GM12874 (cell line): ENCODE results near the gene LMO4.

Experiments used
- TF ChIP-seq, protein P1 (sequence below): IDR thresholded peaks from 2 replicates; pipeline ENCODE4 v1.5.1; 2011; ENCODE audit warnings: low read depth, mild to moderate bottlenecking, control low read depth, low read length, moderate library complexity; ENCODE audit not compliant: insufficient read depth

LMO4 gene

DNA sequence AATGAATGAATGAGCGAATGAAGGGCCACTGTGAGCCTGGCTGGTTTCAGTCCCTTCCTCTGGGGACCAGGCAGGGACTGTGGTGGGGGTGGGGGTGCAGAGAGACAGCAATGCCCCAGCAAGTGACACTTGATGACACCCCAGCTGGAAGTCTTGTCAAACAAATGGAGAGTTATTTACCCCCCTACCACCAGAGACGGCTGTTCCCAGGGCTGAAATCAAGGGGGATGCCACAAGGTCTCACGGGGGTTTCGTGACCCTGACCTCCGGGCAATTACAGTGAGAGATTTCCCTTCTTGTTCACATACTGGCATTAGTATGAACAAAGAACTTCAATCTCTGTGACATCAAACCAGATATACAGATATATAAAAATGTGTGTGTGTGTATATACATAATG lies 34.0 kb upstream of the LMO4 start:
- TF ChIP-seq, protein P1, sequence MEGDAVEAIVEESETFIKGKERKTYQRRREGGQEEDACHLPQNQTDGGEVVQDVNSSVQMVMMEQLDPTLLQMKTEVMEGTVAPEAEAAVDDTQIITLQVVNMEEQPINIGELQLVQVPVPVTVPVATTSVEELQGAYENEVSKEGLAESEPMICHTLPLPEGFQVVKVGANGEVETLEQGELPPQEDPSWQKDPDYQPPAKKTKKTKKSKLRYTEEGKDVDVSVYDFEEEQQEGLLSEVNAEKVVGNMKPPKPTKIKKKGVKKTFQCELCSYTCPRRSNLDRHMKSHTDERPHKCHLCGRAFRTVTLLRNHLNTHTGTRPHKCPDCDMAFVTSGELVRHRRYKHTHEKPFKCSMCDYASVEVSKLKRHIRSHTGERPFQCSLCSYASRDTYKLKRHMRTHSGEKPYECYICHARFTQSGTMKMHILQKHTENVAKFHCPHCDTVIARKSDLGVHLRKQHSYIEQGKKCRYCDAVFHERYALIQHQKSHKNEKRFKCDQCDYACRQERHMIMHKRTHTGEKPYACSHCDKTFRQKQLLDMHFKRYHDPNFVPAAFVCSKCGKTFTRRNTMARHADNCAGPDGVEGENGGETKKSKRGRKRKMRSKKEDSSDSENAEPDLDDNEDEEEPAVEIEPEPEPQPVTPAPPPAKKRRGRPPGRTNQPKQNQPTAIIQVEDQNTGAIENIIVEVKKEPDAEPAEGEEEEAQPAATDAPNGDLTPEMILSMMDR: no peak

DNA sequence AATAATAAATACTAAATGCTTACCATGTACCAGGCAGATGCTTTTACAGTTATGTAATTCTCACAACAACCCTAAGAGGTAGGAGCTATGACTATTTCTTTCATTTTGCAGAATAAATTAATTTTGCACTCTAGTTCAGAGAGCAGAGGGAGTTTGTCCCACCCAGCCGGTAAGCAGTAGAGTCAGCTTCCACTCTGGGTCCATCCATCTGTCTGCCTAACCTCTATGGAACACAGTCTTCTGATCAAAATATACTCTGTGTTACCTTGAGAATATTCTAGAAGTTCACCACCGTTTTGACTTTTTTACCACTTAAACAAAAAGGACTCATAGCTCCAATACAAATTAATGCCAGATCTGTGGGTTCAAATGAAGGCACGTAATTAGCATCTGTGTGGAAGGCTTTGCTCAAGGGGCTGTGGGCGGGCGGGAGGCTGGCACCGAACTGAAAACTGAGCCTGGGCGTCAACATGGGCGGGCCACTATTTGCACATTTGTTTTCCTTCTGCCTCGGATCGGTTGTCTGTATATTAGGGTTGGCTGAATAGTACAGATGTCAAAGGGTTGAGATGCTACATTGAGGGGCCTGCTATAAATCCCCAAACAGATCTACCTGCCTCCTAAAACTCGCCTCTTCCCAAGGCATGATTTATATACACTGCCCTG lies 33.1 kb upstream of the LMO4 start:
- TF ChIP-seq, protein P1: no peak

DNA sequence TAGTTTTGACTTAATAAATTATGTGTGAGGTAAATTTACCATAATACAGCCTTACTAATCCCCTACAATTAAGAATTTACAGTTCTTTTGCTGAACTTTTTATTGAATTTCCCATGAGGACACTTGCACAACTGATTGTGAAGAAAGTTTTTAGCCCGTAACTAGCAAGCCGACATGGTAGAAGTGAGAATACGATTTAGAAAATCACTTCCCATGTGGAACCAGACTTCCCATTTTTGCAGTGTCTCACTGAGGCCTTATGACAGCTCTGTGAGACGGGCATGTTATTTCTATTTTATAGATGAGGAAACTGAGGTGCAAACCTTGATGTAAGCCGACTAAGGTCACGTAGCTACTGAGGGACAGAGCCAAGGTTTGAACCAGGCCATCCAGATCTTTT lies 32.5 kb upstream of the LMO4 start:
- TF ChIP-seq, protein P1: no peak

DNA sequence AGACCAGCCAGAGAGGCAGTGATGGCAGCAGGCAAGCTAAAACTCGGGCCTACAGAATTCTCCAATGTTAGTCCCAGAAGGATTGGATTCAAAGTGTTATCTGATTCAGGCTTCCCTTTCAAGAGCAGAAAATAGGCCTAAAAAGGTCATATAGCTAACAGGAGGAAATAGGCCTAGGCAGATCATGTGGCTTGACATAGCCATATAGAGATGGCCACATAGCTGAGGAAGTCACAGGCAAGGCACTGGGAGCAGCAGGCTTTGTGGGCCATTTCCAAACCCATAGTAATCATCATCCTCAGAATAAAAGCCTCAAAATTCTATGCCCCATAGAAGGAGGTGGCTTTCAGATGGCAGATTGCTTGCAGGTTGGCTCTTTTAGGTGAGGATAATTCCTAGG lies 29.0 kb upstream of the LMO4 start:
- TF ChIP-seq, protein P1: no peak

DNA sequence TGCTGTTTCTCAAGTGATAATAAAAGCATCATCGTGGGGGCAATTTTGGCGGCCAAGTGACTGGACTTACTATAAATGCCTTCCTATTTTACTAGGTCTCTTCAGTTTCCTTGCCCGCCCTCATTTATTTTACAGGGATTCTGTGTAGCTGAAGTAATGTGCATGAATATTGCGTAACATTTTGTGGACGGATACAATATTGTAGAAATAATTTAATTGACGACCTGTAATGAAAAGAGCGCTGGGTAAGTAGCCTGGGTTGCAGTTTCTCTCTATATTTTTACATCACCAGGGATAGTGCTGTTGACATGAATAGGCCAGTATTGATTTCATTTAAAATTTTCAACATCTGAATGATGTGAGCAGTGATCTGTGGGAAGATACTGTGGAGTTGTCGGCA lies 28.1 kb upstream of the LMO4 start:
- TF ChIP-seq, protein P1: no peak

DNA sequence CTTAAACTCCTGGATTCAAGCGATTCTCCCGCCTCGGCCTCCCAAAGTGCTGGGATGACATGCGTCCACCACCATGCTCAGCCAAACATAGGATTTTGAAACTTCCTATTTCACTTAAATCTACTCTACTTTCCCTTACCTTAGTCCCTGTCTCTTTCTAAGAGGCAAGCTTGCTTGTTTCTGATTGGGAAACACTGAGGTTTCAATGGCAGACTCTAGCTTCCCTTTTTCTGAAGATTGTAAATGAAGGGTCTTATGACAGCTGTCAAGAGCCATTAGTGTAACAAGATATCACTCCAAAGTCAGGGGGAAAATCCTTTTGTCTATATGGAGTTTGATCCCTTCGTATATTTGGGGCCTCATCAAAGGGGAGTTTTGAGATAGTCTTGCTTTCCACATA lies 23.5 kb upstream of the LMO4 start:
- TF ChIP-seq, protein P1: no peak

DNA sequence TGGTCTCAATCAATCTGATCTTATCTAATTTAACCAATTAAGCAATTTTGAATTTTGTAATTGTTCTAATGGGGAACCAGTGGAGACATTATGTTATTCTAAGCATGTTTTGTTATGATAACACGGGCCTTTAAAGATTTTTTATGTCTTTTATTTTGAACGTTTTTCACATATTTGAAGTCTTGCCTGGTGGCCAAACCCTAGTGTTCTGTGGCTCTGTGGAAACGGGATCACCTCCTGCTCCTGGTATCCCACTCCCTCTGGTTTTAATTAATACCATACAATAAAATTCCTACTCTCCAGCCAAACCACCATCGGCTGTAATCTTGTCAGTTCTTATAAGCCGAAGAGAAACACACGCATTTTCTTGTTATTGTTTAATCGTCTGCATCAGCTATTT lies 22.9 kb upstream of the LMO4 start:
- TF ChIP-seq, protein P1: no peak

DNA sequence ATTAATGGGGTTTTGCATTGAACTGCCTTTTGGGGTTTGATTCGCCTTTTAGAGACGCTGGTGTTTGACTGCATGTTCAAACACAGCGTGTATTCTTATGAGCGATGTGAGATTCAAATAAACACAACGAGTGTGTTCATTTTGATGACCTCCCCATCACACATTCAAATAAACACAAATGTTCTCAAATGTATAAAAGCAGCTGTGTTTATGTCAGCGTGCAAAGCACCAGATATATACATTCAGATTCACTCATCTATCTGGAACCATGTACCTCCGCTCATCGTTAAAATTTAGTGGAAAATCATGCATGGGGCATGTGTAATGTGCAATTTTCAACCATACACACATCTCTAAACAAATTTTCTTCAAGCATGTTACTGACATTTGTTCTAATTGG lies 21.4 kb upstream of the LMO4 start:
- TF ChIP-seq, protein P1: no peak
